Loucy (cell line): ENCODE measurements around the gene TDRD3.

Experiments used
- H2AFZ ChIP-seq: fragments of 200-600 bp; sonication (generic); 2 replicates; pipeline ENCODE4 v1.6.0; 2016; ENCODE audit warnings: antibody characterized with exemption, mild to moderate bottlenecking, low read length, moderate library complexity
- H3F3A ChIP-seq: fragments of 200-600 bp; 2 replicates; pipeline ENCODE4 v1.6.0; 2016; ENCODE audit warnings: antibody characterized with exemption, low read depth, mild to moderate bottlenecking
- H3K27me3 ChIP-seq: fragments of 200-600 bp; sonication (generic); 2 replicates; pipeline ENCODE4 v1.6.1; 2014; ENCODE audit warnings: low read length, mild to moderate bottlenecking; ENCODE audit not compliant: insufficient read depth, poor library complexity, severe bottlenecking
- H3K36me3 ChIP-seq: fragments of 200-600 bp; sonication (generic); 2 replicates; pipeline ENCODE4 v1.6.1; 2016; ENCODE audit warnings: low read length; ENCODE audit not compliant: insufficient read depth
- H3K4me1 ChIP-seq: fragments of 200-600 bp; sonication (generic); 2 replicates; pipeline ENCODE4 v1.5.1; 2014; ENCODE audit warnings: low read length, mild to moderate bottlenecking; ENCODE audit not compliant: insufficient read depth, poor library complexity, severe bottlenecking
- H3K4me2 ChIP-seq: fragments of 200-600 bp; sonication (generic); 2 replicates; pipeline ENCODE4 v1.6.0; 2014; ENCODE audit warnings: antibody characterized with exemption, low read length, low read depth, mild to moderate bottlenecking; ENCODE audit not compliant: poor library complexity, severe bottlenecking
- H3K4me3 ChIP-seq: fragments of 200-600 bp; sonication (generic); 2 replicates; pipeline ENCODE4 v1.5.1; 2014; ENCODE audit warnings: low read length, mild to moderate bottlenecking, mixed read lengths; ENCODE audit not compliant: poor library complexity, severe bottlenecking
- H3K79me2 ChIP-seq: fragments of 200-600 bp; sonication (generic); 2 replicates; pipeline ENCODE4 v1.6.1; 2014; ENCODE audit warnings: low read length; ENCODE audit not compliant: insufficient read depth
- H3K9ac ChIP-seq: fragments of 200-600 bp; sonication (generic); 2 replicates; pipeline ENCODE4 v1.6.0; 2014; ENCODE audit warnings: mild to moderate bottlenecking, low read depth, low read length, moderate library complexity; ENCODE audit not compliant: poor library complexity, severe bottlenecking
- H3K9me2 ChIP-seq: fragments of 200-600 bp; sonication (generic); replicated peaks from 2 replicates; pipeline ENCODE4 v1.6.1; 2016; ENCODE audit warnings: low read depth, low read length, mixed read lengths
- H3K9me3 ChIP-seq: fragments of 200-600 bp; sonication (generic); 2 replicates; pipeline ENCODE4 v1.6.1; 2014; ENCODE audit warnings: mild to moderate bottlenecking, antibody characterized with exemption, low read length, low read depth; ENCODE audit not compliant: insufficient read depth
- H4K20me1 ChIP-seq: fragments of 200-600 bp; sonication (generic); 2 replicates; pipeline ENCODE4 v1.6.0; 2014; ENCODE audit warnings: antibody characterized with exemption, low read length, mild to moderate bottlenecking; ENCODE audit not compliant: insufficient read depth, poor library complexity, severe bottlenecking
- CTCF ChIP-seq: fragments of 200-600 bp; sonication (generic); conservative IDR thresholded peaks from 2 replicates; pipeline ENCODE4 v1.5.1; 2014; ENCODE audit warnings: mild to moderate bottlenecking, antibody characterized with exemption, low read length
- EZH2phosphoT487 ChIP-seq: fragments of 200-600 bp; IDR thresholded peaks from 2 replicates; pipeline ENCODE4 v1.6.1; 2018; ENCODE audit warnings: antibody characterized with exemption, mild to moderate bottlenecking, moderate library complexity, borderline replicate concordance

Gene TDRD3

GRCh38 chr13:60351326-60351725, 45.7 kb upstream of the TDRD3 start:
- Histone ChIP-seq H4K20me1 (no peaks in the 10 kb centered on the region), H3K9me2 (no peaks in the 10 kb centered on the region), H2AFZ (no peak overlapping the region), H3K27me3 (no peaks in the 10 kb centered on the region), H3F3A (no peaks in the 10 kb centered on the region), H3K4me2 (no peak overlapping the region), H3K9ac (no peak overlapping the region), H3K9me3 (peaks cover 4% of the 10 kb centered on the region; the same call in 1 of the 2 replicates), H3K79me2 (no peaks in the 10 kb centered on the region), H3K4me1 (no peaks in the 10 kb centered on the region), H3K36me3 (no peaks in the 10 kb centered on the region), H3K4me3 (no peak overlapping the region)
- TF ChIP-seq EZH2phosphoT487 = no peak
- no peak for TF ChIP-seq CTCF

GRCh38 chr13:60351855-60352615, 45.0 kb upstream of the TDRD3 start:
- Histone ChIP-seq H3K9me3 (peaks cover 4% of the 10 kb centered on the region; the same call in 1 of the 2 replicates), H4K20me1 (no peaks in the 10 kb centered on the region), H3K4me2 (no peak overlapping the region), H3K27me3 (no peaks in the 10 kb centered on the region), H3K36me3 (no peaks in the 10 kb centered on the region), H3K9me2 (no peaks in the 10 kb centered on the region), H3K79me2 (no peaks in the 10 kb centered on the region), H3K9ac (no peak overlapping the region), H3F3A (no peaks in the 10 kb centered on the region), H3K4me1 (no peaks in the 10 kb centered on the region), H2AFZ (no peak overlapping the region), H3K4me3 (no peak overlapping the region)
- no peak for TF ChIP-seq EZH2phosphoT487
- no peak for TF ChIP-seq CTCF

- H3K36me3 ChIP-seq = no peaks in the 10 kb centered on the region
- H2AFZ ChIP-seq = no peak overlapping the region
- H3K9me3 ChIP-seq = peaks cover 4% of the 10 kb centered on the region; the same call in 1 of the 2 replicates
- H3K9me2 ChIP-seq = no peaks in the 10 kb centered on the region
- H3K9ac ChIP-seq = no peak overlapping the region
- no peaks in the 10 kb centered on the region for H3K4me1 ChIP-seq
- TF ChIP-seq CTCF (no peak), EZH2phosphoT487 (no peak)
- no peaks in the 10 kb centered on the region for H3K79me2 ChIP-seq
- H4K20me1 ChIP-seq = no peaks in the 10 kb centered on the region
- no peak overlapping the region for H3K4me3 ChIP-seq
- H3K4me2 ChIP-seq = no peak overlapping the region
- no peaks in the 10 kb centered on the region for H3K27me3 ChIP-seq
- H3F3A ChIP-seq = no peaks in the 10 kb centered on the region
Measured at GRCh38 chr13:60352644-60353043, 44.4 kb upstream of the TDRD3 start.
